ENCODE results near the gene SLC8B1.

Gene SLC8B1

DNA sequence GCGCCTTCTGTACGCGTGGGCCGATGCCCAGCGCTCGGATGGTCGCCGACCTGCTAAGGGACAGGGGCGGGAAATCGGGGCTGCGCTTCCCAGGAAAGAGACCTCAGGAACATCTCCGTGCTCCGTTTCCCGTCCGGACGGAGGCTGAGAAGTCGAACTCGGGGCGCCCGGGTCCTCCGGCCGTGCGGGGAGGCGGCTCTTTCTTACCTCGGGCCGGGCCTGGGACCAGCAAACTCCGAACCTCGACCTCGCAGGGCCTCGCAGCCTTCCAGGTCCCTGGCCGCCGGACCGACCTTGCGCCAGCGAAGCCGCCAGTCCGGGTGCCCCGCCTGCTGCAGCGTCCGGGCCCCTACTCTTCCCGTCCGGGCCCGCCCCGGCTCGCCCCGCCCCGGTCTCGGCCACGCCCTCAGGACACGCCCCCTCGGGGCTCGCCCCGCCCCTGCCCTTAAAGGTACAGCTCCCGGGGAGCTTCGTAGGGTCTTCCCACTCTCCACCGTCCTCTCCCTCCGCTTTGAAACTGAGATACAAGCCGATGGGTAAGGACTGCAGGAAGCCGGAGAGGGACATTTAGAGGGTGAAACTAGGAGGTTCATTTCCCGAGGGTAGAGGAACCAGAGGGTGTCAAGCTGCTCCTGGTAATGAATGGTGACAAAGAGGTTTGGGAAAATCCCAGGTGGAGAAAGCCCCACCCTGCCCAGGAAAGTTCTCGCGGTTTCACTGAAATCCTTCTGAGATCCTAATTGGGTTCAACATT lies at the start of gene SLC8B1:
Gene SLC8B1 (minus strand): TSS at position 324 of the 754 bp plus-strand sequence. CDS start 2,231 bp downstream, outside the sequence.
- TF ChIP-seq GATA3 (IDR thresholded peaks at IDR 0.05; ENCODE audit: low read depth, low read length) (no peak), GATA2 (IDR thresholded peaks at IDR 0.05; ENCODE audit: low read depth, low read length) (no peak)

DNA sequence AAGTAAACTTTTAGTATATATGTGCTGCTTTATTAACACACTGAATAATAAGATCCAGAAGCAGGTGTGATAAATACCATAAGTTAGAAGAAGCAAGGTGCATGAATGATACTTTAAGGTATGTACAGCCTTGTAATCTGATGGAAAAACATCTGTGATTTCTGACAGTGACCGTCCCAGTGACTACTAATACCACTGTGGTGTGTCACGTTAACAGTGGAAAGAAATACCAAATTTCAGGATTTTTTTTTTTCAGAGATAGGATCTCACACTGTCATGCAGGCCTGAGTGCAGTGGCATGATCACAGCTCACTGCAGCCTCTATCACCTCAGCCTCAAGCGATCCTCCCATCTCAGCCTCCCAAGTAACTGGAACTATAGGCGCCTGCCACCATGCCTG lies 47.3 kb upstream of the SLC8B1 start:
- TF ChIP-seq GATA3 (IDR thresholded peaks at IDR 0.05; ENCODE audit: low read depth, low read length) = no peak
- no peak for TF ChIP-seq GATA2 (IDR thresholded peaks at IDR 0.05; ENCODE audit: low read depth, low read length)

DNA sequence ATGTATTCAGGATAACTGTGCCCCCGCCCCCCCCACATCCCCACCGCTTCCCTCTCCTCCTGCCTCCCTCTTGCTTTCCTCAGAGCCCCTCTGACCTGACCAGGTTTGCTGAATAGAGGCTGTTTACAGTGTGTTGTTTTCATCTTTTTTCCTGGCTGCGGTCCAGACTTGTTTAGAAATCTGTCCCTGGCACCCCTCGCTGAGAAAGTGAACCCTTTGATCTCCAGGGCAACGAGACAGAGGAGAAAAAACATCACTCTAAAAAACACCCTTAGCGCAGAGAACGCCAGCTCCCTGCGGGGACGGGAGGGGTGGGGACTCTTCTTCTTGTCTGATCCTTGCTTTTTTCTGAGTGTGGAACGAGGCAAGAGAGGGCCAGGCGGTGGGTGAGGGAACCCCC lies 46.3 kb upstream of the SLC8B1 start:
- TF ChIP-seq GATA3 (IDR thresholded peaks at IDR 0.05; ENCODE audit: low read depth, low read length) = no peak
- no peak for TF ChIP-seq GATA2 (IDR thresholded peaks at IDR 0.05; ENCODE audit: low read depth, low read length)

DNA sequence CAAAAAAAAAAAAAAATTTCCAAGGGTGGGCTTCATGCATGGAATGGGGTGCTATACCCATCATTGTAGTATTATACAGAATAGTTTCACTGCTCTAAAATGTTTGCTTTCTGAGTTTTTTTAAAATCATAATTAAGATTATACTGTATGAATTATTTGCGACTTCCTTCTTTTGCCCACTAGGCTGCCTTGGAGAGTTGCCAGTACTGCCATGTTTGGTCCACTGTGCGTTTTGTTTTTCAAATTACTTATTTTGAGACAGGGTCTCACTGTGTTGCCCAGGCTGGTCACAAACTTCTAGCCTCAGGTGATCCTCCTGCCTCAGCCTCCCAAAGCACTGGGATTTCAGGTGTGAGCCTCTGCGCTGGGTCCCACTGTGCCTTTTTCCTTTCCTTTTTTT lies 43.4 kb upstream of the SLC8B1 start:
- TF ChIP-seq GATA2 (IDR thresholded peaks at IDR 0.05; ENCODE audit: low read depth, low read length) = no peak
- TF ChIP-seq GATA3 (IDR thresholded peaks at IDR 0.05; ENCODE audit: low read depth, low read length) = no peak

DNA sequence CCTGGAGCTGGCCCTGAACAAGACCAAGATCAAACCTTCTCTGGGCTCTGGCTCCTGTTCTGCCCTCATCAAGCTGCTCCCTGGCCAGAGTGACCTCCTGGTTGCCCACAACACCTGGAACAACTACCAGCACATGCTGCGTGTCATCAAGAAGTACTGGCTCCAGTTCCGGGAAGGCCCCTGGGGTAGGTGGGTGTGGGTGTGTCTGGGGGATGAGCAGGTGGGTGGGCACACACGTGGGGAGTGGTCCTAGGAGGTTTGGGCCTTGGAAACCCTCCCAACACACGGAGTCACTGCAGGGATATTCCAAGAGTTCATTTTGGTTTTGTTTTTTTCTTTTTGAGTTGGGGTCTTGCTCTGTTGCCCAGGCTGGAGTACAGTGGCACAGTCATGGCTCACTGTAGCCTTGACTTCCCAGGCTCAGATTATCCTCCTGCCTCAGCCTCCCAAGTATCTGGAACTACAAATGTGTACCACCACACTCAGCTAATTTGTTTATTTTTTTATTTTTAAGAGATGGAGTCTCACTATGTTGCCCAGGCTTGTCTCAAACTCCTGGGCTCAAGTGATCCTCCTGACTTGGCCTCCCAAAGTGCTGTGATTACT lies 40.0 kb upstream of the SLC8B1 start:
- TF ChIP-seq GATA2 (IDR thresholded peaks at IDR 0.05; ENCODE audit: low read depth, low read length) = no peak
- no peak for TF ChIP-seq GATA3 (IDR thresholded peaks at IDR 0.05; ENCODE audit: low read depth, low read length)

DNA sequence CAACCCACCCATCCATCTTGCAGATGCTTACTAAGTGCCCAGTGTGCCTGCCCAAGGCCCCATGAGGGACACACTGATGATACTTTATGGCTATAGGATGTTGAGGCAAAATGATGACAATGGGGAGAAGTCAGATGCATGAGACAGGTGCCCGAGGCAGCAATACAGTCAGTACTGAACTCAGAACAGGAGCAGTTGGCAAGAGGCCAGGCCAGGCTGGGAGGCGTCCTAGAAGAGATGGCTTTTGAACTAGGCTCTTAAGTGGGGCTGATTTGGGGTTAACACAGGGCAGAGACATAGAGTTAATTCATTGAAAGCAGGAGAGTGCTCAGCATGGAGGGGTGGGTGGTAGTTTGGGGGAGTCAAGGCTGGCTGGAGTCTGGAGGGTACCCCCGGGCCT lies 39.1 kb upstream of the SLC8B1 start:
- TF ChIP-seq GATA2 (IDR thresholded peaks at IDR 0.05; ENCODE audit: low read depth, low read length) (no peak), GATA3 (IDR thresholded peaks at IDR 0.05; ENCODE audit: low read depth, low read length) (no peak)

DNA sequence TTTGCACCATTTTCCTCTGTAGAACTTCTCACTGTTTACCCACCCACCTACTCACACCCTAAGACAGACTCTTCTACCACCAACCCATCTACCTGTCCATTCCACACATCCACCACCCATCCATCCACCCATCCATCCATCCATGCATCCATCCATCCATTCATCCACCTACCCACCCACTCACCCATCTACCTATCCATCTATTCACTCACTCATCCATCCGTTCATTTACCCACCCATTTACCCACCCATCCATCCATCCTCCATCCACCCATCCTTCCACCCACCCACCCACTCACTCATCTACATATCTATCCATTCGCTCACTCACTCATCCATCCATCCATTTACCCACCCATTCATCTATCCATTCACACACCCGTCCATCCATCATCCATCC lies 38.5 kb upstream of the SLC8B1 start:
- no peak for TF ChIP-seq GATA2 (IDR thresholded peaks at IDR 0.05; ENCODE audit: low read depth, low read length)
- no peak for TF ChIP-seq GATA3 (IDR thresholded peaks at IDR 0.05; ENCODE audit: low read depth, low read length)

DNA sequence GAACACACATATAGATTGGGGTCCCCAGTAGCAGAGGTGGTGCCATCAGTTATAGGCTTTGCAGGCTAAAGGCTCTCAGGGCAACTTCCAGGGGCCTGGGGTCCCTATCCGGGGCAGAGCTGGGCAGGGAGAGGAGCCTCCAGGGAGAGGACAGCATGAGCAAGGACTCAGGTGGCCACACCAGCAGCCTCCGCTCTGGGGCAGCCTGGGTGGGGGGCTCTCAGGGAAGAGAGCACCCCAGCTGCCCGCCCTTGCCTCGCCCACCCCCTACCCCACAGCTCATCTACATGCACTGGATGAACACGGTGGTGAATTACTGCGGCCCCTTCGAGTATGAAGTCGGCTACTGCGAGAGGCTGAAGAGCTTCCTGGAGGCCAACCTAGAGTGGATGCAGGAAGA lies 37.5 kb upstream of the SLC8B1 start:
- TF ChIP-seq GATA3 (IDR thresholded peaks at IDR 0.05; ENCODE audit: low read depth, low read length) (no peak), GATA2 (IDR thresholded peaks at IDR 0.05; ENCODE audit: low read depth, low read length) (no peak)

DNA sequence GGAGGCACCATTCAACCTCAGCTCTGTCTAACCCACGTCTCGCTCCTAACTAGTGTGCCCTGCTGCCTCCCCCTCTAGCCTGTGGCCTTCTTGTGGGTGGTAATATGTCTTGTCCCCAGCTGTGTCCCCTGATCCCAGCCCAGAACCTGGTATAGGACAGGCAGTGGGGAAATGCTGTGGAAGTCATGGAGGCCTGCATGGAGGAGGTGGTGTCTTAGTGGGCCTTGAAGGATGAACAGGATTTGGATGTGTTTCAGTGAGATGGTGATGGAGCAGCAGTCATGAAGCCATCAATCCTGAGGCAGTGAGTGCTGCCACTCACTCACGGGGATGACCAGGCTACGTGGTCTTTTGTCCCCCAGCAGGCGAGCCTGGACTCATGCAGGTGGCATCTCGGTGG lies 36.9 kb upstream of the SLC8B1 start:
- no peak for TF ChIP-seq GATA2 (IDR thresholded peaks at IDR 0.05; ENCODE audit: low read depth, low read length)
- TF ChIP-seq GATA3 (IDR thresholded peaks at IDR 0.05; ENCODE audit: low read depth, low read length) = no peak

DNA sequence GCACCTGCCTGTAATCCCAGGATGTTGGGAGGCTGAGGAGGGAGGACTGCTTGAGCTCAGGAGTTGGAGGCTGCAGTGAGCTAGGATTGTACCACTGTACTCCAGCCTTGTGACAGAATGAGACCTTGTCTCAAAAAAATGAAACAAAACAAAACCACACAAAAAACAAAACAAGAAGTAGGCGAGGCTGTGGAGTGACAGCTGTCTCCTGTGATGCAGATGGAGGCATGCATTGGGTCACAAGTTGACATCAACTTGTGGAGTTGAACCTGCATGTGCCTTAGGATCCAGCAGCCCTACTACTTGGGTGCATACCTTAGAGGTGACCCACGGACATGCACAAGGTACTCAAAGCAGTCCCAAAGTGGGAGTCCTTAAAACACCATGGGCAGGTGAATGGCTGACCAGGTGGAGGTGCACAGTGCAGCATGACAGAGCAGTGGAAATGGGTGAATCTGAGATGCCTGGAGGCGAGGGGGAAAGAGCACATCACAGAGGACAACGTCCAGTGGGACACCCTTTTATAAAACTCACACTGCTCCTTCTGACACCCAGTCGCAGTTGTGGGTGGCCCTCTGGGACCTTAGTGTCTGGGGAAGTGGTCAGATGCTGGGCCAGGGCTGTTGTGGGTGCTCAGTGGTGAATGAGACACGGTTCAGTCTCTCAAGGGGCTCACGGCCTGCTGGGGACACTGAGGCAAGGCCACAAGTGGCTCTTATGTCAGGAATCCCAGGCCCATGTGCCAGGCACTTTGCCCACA lies 36.2 kb upstream of the SLC8B1 start:
- TF ChIP-seq GATA3 (IDR thresholded peaks at IDR 0.05; ENCODE audit: low read depth, low read length) (no peak), GATA2 (IDR thresholded peaks at IDR 0.05; ENCODE audit: low read depth, low read length) (no peak)

DNA sequence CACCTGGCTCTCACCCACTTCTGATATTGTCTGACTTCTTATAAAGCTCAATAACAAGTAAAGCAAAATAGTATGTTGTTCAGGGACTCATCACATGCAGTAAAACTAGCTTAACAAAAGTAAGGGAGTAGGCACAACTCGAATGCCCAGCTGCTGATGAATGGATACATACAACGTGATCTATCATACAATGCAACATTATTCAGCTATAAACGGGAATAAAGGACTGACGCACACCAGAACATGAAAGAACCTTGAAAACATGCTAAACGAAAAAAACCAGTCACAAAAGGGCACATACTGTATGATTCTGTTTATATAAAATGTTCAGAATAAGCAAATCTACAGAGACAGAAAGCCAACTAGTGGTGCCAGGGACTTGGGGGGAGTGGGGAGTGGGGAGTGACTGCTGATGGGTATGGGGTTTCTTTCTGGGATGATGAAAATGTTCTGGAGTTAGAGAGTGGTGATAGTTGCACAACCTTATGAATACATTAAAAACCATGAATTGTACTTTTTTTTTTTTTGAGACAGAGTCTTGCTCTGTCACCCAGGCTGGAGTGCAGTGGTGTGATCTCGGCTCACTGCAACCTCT lies 34.6 kb upstream of the SLC8B1 start:
- TF ChIP-seq GATA3 (IDR thresholded peaks at IDR 0.05; ENCODE audit: low read depth, low read length) (no peak), GATA2 (IDR thresholded peaks at IDR 0.05; ENCODE audit: low read depth, low read length) (no peak)

DNA sequence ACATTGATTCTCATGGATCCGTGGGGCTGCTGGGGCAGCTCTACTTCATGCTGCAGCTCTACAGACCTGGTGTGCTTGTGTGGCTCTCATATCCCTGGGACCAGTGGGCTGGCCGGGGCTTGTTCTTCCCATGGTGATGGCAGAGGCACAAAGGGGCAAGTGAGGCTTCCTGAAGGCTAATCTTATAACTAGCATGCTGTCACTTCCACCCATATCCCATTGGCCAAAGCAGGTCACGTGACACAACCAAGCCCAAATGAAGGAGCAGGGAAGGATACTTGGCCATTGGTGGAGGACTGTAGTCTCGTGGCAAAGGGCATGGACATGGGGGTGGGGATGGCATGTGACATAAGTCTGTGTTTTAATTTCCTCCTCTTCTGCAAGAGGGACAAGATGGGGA lies 33.4 kb upstream of the SLC8B1 start:
- TF ChIP-seq GATA2 (IDR thresholded peaks at IDR 0.05; ENCODE audit: low read depth, low read length) (no peak), GATA3 (IDR thresholded peaks at IDR 0.05; ENCODE audit: low read depth, low read length) (no peak)

DNA sequence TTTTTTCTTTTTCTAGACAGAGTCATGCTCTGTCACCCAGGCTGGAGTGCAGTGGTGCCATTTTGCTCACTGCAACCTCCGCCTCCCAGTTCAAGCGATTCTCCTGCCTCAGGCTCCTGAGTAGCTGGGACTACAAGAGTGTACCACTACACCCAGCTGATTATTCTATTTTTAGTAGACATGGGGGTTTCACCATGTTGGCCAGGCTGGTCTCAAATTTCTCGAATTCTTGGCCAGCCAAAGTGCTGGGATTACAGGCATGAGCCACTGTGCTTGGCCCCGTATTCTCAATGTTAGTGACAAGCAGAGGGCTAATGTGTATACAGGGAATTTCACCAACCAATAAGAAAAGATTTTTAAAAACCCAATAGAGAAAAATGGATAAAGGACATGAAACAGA lies 31.9 kb upstream of the SLC8B1 start:
- no peak for TF ChIP-seq GATA2 (IDR thresholded peaks at IDR 0.05; ENCODE audit: low read depth, low read length)
- no peak for TF ChIP-seq GATA3 (IDR thresholded peaks at IDR 0.05; ENCODE audit: low read depth, low read length)

DNA sequence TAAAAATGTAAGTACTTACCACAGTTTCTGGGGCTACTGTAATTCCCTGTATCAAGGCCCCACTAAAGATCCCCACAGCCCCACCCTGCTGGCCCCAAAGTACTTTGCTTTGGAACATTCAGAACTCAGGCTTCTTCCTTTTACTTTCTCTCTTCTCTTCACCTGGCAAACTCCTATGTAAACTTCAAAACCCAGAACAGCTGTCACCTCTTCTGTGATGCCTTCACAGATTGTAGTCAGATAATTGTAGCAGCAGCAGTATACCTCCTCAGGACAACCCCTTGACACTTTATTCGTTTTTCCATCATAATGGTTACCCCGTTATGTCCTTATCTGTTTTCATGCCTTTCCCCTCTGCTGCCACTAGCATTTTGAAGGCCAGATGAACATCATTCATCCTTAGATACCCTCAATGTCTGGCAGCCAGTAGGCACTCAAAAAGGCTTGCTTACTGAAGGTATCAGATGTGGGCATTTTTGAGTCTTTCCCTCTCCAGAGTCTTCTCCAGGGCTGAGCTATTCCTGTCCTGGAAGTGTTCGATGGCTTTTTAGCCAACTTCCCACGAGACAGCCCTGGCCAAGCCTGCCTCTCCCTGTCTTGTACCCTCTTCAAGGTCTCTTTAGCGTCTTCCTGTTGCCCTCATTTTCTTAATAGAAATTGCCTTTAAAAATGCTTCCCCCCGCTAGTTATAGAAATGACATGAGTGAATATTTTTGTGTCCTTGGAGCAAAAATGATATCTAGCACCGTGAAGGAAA lies 30.9 kb upstream of the SLC8B1 start:
- TF ChIP-seq GATA2 (IDR thresholded peaks at IDR 0.05; ENCODE audit: low read depth, low read length) = no peak
- no peak for TF ChIP-seq GATA3 (IDR thresholded peaks at IDR 0.05; ENCODE audit: low read depth, low read length)
